ENCODE results near the gene CRYBB3. TPM values are rescaled to one million over a fixed set of nuclear protein-coding genes. Genes with fewer than 3 reads are reported as not detected.

CRYBB3 gene
- total and polyA plus RNA-seq, 10 of the 15 experiments (the other 5 are each of a cell fraction or from before 2014, with no cell fraction given), result 0.26 TPM; not detected in 9

GRCh38 chr22:25186140-25186539 lies 13.5 kb upstream of the CRYBB3 start:
- H3K27me3 ChIP-seq (replicated peaks in 1 of 2; ENCODE audit: control insufficient read depth in 2 of 2, insufficient read depth in 2 of 2, low read length in 1 of 2), result no peaks in the 10 kb centered on the region
- no peaks in the 10 kb centered on the region for H3K4me1 ChIP-seq (ENCODE audit: control insufficient read depth, insufficient read depth, low read length)
- no peak for FAIRE-seq
- ChIA-PET SMC1A (ENCODE audit: uncharacterized antibody, unreplicated experiment) (no interaction called here), RAD21 (ENCODE audit: unreplicated experiment) (no interaction called here), POLR2A (no interaction called here), CTCF (interaction anchor here (1.8 kb wide), 1 partner anchor 16 kb away, joined by 6 read pairs; no protein-coding TSS in a partner anchor)
- TF ChIP-seq CHD2 (IDR thresholded peaks at IDR 0.05; ENCODE audit: borderline replicate concordance, low read depth, low read length), result no peak
- no peak for TF ChIP-seq NR2F1 (conservative IDR thresholded peaks at IDR 0.05)
- TF ChIP-seq NFXL1 (IDR thresholded peaks at IDR 0.05; ENCODE audit: borderline replicate concordance), result no peak
- TF ChIP-seq SPI1 (IDR thresholded peaks at IDR 0.05; ENCODE audit: borderline replicate concordance, insufficient read depth, low read depth, low read length), result no peak
- TF ChIP-seq ZBTB40 (IDR thresholded peaks at IDR 0.05; ENCODE audit: borderline replicate concordance), result no peak
- TF ChIP-seq BRCA1 (IDR thresholded peaks at IDR 0.05; ENCODE audit: low read depth, low read length), result no peak
- intact Hi-C loops (cut with micrococcal nuclease; ENCODE audit: unreplicated experiment) (no loop called here), in situ Hi-C loops (cut with MboI) (no loop called here)
- H2AFZ ChIP-seq (ENCODE audit: control insufficient read depth, low read depth, low read length), result no peak overlapping the region
- no peaks in the 10 kb centered on the region for H4K20me1 ChIP-seq (ENCODE audit: control insufficient read depth, insufficient read depth)
- H3K36me3 ChIP-seq (ENCODE audit: control insufficient read depth in 2 of 2, insufficient read depth in 2 of 2, low read length in 1 of 2), result no peaks in the 10 kb centered on the region
- no peak overlapping the region for H3K4me2 ChIP-seq (ENCODE audit: control insufficient read depth, insufficient read depth)
- no peaks in the 10 kb centered on the region for H3K79me2 ChIP-seq (ENCODE audit: control insufficient read depth, insufficient read depth, low read length)
- H3K4me3 ChIP-seq, result no peak overlapping the region
- no peaks in the 10 kb centered on the region for H3K9me3 ChIP-seq (replicated peaks; ENCODE audit: control insufficient read depth, insufficient read depth, low read length)
- BruUV-seq (replicated peaks), result no TSS peak
- H3K9ac ChIP-seq (ENCODE audit: control insufficient read depth, insufficient read depth, low read length), result no peak overlapping the region
- no peak for ATAC-seq
- 0% methylated on average over 2 of the region's 3 CpGs for WGBS (ENCODE audit: insufficient coverage, insufficient replicate concordance, low lambda C conversion rate, missing lambda C conversion rate)
- no peak overlapping the region for H3K27ac ChIP-seq (ENCODE audit: control insufficient read depth, insufficient read depth)
- DNase-seq (ENCODE audit: low read depth, low spot score), result no peak

All from GM12878 (cell line).